ENCODE measurements around the gene CHEK1. TPM values are rescaled to one million over a fixed set of nuclear protein-coding genes. Genes with fewer than 3 reads are reported as not detected.

The CHEK1 gene
- total and polyA plus RNA-seq, 12 donors, result 0.51 to 13.8 (median 2.1) TPM

GRCh38 chr11:125588505-125588904, 36.5 kb upstream of the CHEK1 start:
- WGBS, 4 donors, result 27 to 46% (median 43%) methylated on average over 3 of the region's 3 CpGs

GRCh38 chr11:125591649-125592304, 33.2 kb upstream of the CHEK1 start:
- peak; percentile 37 to 67 (median 44) for DNase-seq
- Histone ChIP-seq H3K9me3 (replicated peaks in 1 of 3) (no peaks in the 10 kb centered on the region), H3K36me3 (replicated peaks in 1 of 2) (no peaks in the 10 kb centered on the region), H3K27ac (peak overlapping the region; percentile 95 to 99 (median 95)), H3K4me1 (replicated peaks in 1 of 2) (peaks cover 8 to 32% of the 10 kb centered on the region in 2 donors), H3K27me3 (no peaks in the 10 kb centered on the region), H3K4me3 (peak overlapping the region; percentile 42 to 84 (median 60))
- TF ChIP-seq CTCF (IDR thresholded peaks at IDR 0.05) (peak in 1 of 6 experiments; percentile 2), POLR2A (IDR thresholded peaks at IDR 0.05) (no peak)
- 0 to 1% (median 1%) methylated on average over 22 to 30 of the region's 30 CpGs for WGBS, 4 donors
- intact Hi-C loops (cut with DNase I), result no loop called here

More at GRCh38 chr11:125588505-125588904, 36.5 kb upstream of the CHEK1 start:
- H3K4me3 ChIP-seq, result no peak overlapping the region
- H3K4me1 ChIP-seq (replicated peaks in 1 of 2), result peaks cover 4 to 9% of the 10 kb centered on the region in 2 donors
- no peak overlapping the region for H3K27ac ChIP-seq
- H3K36me3 ChIP-seq (replicated peaks in 1 of 2), result peaks cover 0 to 9% of the 10 kb centered on the region in 2 donors
- no peak for TF ChIP-seq CTCF (IDR thresholded peaks at IDR 0.05)
- no peak for TF ChIP-seq POLR2A (IDR thresholded peaks at IDR 0.05)
- H3K27me3 ChIP-seq, result no peaks in the 10 kb centered on the region
- no peak for DNase-seq
- intact Hi-C loops (cut with DNase I), result no loop called here
- H3K9me3 ChIP-seq (replicated peaks in 1 of 3), result no peaks in the 10 kb centered on the region

- peaks cover 0 to 6% of the 10 kb centered on the region in 2 donors for H3K36me3 ChIP-seq (replicated peaks in 1 of 2)
- 0% methylated on average over 15 to 55 of the region's 55 CpGs for WGBS, 4 donors
- H3K4me1 ChIP-seq (replicated peaks in 1 of 2), result peaks cover 8 to 32% of the 10 kb centered on the region in 2 donors
- intact Hi-C loops (cut with DNase I), result no loop called here
- TF ChIP-seq CTCF (IDR thresholded peaks at IDR 0.05) (no peak), POLR2A (IDR thresholded peaks at IDR 0.05) (peak; percentile 75 to 95)
- peak; percentile 99 to 100 (median 100) for DNase-seq
- peak within 1 kb of the TSS; percentile 57 to 98 (median 77) for H3K4me3 ChIP-seq
- no peaks in the 10 kb centered on the region for H3K27me3 ChIP-seq
- peak within 1 kb of the TSS; percentile 95 to 99 (median 95) for H3K27ac ChIP-seq
- H3K9me3 ChIP-seq (replicated peaks in 1 of 3), result no peaks in the 10 kb centered on the region
Measured at GRCh38 chr11:125592305-125593113, 32.5 kb upstream of the CHEK1 start, which contains the start of gene STT3A. Gene STT3A, plus strand, starts transcription at chr11:125592852. Its CDS starts 3,064 bp downstream, at chr11:125595916.
